RWPE1 (cell line): ENCODE results near the gene ENDOD1.

Experiments used
- CTCF ChIA-PET: fragments of 350-600 bp; sonication (Branson Sonifier 250); formaldehyde crosslinking; extraction: SDS; loops from one replicate; lab custom pipeline; 2021; lab: Yijun Ruan, JAX
- POLR2A ChIA-PET: fragments of 400-600 bp; formaldehyde crosslinking; extraction: SDS; loops from one replicate; lab custom pipeline; 2020; ENCODE audit warnings: antibody characterized with exemption; ENCODE audit not compliant: low non-redundant PET; lab: Yijun Ruan, JAX
- DNase-seq: peaks from one replicate; pipeline ENCODE4 v3.0.0; 2012; ENCODE audit warnings: low spot score
- H3K27ac ChIP-seq: fragments of 450-650 bp; 2 replicates; pipeline ENCODE4 v1.5.1; 2017
- TF ChIP-seq, protein P1 (sequence below): fragments of 450-650 bp; conservative IDR thresholded peaks from 2 replicates; pipeline ENCODE4 v1.5.1; 2017; ENCODE audit warnings: low read depth, mild to moderate bottlenecking

ENDOD1 gene

DNA sequence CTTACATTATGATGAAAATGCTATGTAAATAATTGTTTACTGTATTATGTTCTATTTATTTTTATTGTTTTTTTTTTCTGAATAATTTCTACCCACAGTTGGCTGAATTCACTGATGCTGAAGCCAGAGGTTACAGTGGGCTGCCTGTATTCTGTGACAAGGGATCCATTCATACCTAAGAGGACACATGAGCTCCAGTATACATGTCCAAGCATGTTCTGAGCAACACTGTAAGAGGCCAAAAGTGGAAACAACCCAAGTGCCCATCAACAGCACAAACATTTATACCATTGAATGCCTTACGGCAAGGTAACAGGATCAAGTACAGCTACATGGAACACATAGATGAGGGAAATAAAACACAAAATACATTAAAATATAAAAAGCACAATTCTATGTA lies 24.3 kb upstream of the ENDOD1 start:
- ChIA-PET CTCF (no interaction called here), POLR2A (no interaction called here)
- no peak for DNase-seq
- TF ChIP-seq, protein P1, sequence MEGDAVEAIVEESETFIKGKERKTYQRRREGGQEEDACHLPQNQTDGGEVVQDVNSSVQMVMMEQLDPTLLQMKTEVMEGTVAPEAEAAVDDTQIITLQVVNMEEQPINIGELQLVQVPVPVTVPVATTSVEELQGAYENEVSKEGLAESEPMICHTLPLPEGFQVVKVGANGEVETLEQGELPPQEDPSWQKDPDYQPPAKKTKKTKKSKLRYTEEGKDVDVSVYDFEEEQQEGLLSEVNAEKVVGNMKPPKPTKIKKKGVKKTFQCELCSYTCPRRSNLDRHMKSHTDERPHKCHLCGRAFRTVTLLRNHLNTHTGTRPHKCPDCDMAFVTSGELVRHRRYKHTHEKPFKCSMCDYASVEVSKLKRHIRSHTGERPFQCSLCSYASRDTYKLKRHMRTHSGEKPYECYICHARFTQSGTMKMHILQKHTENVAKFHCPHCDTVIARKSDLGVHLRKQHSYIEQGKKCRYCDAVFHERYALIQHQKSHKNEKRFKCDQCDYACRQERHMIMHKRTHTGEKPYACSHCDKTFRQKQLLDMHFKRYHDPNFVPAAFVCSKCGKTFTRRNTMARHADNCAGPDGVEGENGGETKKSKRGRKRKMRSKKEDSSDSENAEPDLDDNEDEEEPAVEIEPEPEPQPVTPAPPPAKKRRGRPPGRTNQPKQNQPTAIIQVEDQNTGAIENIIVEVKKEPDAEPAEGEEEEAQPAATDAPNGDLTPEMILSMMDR, result no peak
- no peak overlapping the region for H3K27ac ChIP-seq

GRCh38 chr11:95066716-95067038 lies 23.0 kb upstream of the ENDOD1 start, which contains the start of gene SRSF8:
TSS of gene SRSF8 (plus strand) at chr11:95066919. CDS start at chr11:95067227, 308 bp downstream.
- no peak for DNase-seq
- TF ChIP-seq, protein P1, result no peak
- ChIA-PET CTCF (interaction anchor here (0.5 to 1.2 kb wide), 4 partner anchors 28 to 168 kb away, joined by 3 to 4 read pairs (median 3); no protein-coding TSS in a partner anchor), POLR2A (interaction anchor here (0.6 to 1.8 kb wide), 6 partner anchors 18 to 506 kb away, joined by 3 to 6 read pairs (median 4); partner anchors contain the start of genes CWC15 and KDM4D)
- peak within 1 kb of the TSS; percentile 92 for H3K27ac ChIP-seq

DNA sequence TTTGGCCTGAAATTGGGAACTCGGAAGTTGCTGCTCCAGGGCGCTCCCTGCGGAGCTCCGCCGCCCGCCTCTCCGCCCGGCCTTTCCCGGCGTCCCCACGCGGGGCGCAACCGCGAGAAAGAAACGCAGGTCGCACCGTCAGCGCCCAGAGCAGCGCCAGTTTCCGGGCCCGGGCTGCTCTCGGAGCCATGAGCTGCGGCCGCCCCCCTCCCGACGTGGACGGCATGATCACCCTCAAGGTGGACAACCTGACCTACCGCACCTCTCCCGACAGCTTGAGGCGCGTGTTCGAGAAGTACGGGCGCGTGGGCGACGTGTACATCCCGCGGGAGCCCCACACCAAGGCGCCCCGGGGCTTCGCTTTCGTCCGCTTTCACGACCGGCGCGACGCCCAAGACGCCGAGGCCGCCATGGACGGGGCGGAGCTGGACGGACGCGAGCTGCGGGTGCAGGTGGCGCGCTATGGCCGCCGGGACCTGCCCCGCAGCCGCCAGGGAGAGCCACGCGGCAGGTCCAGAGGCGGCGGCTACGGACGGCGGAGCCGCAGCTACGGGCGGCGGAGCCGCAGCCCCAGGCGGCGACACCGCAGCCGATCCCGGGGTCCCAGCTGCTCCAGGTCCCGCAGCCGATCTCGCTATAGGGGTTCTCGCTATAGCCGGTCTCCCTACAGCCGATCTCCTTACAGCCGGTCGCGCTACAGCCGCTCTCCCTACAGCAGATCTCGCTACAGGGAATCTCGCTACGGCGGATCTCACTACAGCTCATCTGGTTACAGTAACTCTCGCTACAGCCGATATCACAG lies 22.4 kb upstream of the ENDOD1 start:
- POLR2A ChIA-PET, result interaction anchor here (0.6 to 1.8 kb wide), 9 partner anchors 15 to 506 kb away, joined by 3 to 6 read pairs (median 3); partner anchors contain the start of genes CWC15 and KDM4D
- TF ChIP-seq, protein P1, result peak; percentile 58
- peak; percentile 51 for DNase-seq
- peak overlapping the region; percentile 92 for H3K27ac ChIP-seq
- CTCF ChIA-PET, result interaction anchor here (0.6 to 1.2 kb wide), 7 partner anchors 11 to 169 kb away, joined by 3 to 5 read pairs (median 3); partner anchors contain the start of gene ENDOD1

- CTCF ChIA-PET, result interaction anchor here (0.8 to 1.2 kb wide), 3 partner anchors 12 to 22 kb away, joined by 3 to 5 read pairs (median 3); partner anchors contain the start of gene ENDOD1
- POLR2A ChIA-PET, result interaction anchor here (0.6 to 1.8 kb wide), 6 partner anchors 15 to 95 kb away, joined by 3 to 6 read pairs (median 3); partner anchors contain the start of genes CWC15 and KDM4D
- DNase-seq, result no peak
Measured at GRCh38 chr11:95067841-95068219, 21.8 kb upstream of the ENDOD1 start.

DNA sequence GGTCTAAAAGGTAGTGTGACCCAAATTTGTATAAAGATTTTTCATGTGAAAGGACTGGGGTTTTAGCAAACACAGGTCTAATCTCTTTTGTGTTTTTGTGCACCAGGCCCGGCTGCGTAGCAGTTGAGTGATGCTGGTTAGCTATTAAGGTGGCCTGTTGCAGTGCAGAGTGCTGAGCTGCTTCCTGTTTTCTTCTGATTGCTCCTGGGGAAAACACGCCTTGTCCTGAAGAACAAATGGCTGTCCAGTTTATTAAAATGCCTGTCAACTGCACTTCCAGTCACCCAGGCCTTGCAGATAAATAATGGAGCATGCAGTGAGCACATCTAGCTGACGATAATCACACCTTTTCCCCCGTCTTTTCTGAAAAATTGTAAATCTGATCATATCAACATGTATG lies 21.1 kb upstream of the ENDOD1 start:
- 0 out of 2 replicates have a peak overlapping the region, but pooled peaks have one; percentile 36 for H3K27ac ChIP-seq
- peak; percentile 79 for DNase-seq
- POLR2A ChIA-PET, result no interaction called here
- CTCF ChIA-PET, result interaction anchor here (0.6 to 0.7 kb wide), 2 partner anchors 636 to 683 kb away, joined by 3 read pairs; no protein-coding TSS in a partner anchor
- TF ChIP-seq, protein P1, result no peak

More at GRCh38 chr11:95067841-95068219, 21.8 kb upstream of the ENDOD1 start:
- H3K27ac ChIP-seq, result peak overlapping the region; percentile 92
- TF ChIP-seq, protein P1, result no peak

DNA sequence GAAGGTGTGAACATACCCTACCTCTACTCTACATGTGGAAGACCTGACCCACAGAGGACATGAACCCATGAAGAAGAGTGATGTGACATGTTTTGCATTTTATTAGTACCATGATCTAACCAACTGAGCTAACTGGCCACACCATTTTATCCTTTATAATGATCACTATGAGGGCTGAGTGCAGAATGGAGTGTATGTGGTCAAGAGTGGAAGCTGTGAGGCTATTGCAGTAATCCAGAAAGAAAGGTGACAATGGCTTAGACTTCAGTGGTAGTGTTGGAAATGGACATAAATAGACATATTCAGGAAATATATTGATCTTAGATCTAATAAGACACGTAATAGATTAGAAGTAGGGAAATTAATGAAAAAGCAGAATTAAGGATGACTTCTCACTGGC lies 19.2 kb upstream of the ENDOD1 start:
- POLR2A ChIA-PET, result no interaction called here
- TF ChIP-seq, protein P1, result no peak
- CTCF ChIA-PET, result interaction anchor here (0.7 to 1.0 kb wide), 3 partner anchors 20 to 38 kb away, joined by 3 to 6 read pairs (median 3); no protein-coding TSS in a partner anchor
- no peak overlapping the region for H3K27ac ChIP-seq
- DNase-seq, result no peak
